HCT116 (cell line): ENCODE data around the gene C10orf88. TPM values are rescaled to one million over a fixed set of nuclear protein-coding genes. Genes with fewer than 3 reads are reported as not detected.

Experiments used
- ATAC-seq: fragments of 200-7000 bp; cut with Tn5 transposase; 2 replicates; pipeline ENCODE4 v1.9.1; 2020; ENCODE audit warnings: mild to moderate bottlenecking, moderate library complexity
- BruUV-seq: library from RNA; stranded (reverse); fragments of 400-500 nt; replicated peaks from 2 replicates; lab custom pipeline; 2021; lab: Mats Ljungman, UMichigan
- CTCF ChIA-PET: fragments of 300-600 bp; sonication (Branson Sonifier 250); formaldehyde crosslinking; loops from one replicate; lab custom pipeline; 2021; ENCODE audit warnings: antibody characterized with exemption; lab: Charles Lee
- POLR2A ChIA-PET: fragments of 300-600, 350-600 bp; sonication (Branson Sonifier 250); formaldehyde crosslinking; loops from one replicate; lab custom pipeline; 2021; ENCODE audit warnings: antibody characterized with exemption; lab: Charles Lee
- RAD21 ChIA-PET, 2 experiments: fragments of 300-600 bp; sonication (Branson Sonifier 250); formaldehyde crosslinking; loops; one replicate each; lab custom pipeline; 2023; ENCODE audit warnings: low total read pairs in 2 of 2; ENCODE audit not compliant: uncharacterized antibody in 2 of 2, unreplicated experiment in 2 of 2, low non-redundant PET in 1 of 2; lab: Charles Lee
- DNase-seq: peaks from one replicate; pipeline ENCODE4 v3.0.0-alpha.2; 2010; ENCODE audit warnings: low read depth, low spot score
- H2AFZ ChIP-seq: fragments of 200-600 bp; shearing (Covaris generic), sonication (generic); 2 replicates; pipeline ENCODE4 v1.6.1; 2017; ENCODE audit warnings: low read depth, mixed run types, mixed read lengths, antibody characterized with exemption, low read length; ENCODE audit not compliant: poor library complexity, severe bottlenecking
- H3K27ac ChIP-seq: 2 replicates; pipeline ENCODE4 v1.5.1; 2012; ENCODE audit warnings: low read depth, low read length
- H3K27me3 ChIP-seq: fragments of 200-600 bp; sonication (generic); 2 replicates; pipeline ENCODE4 v1.6.1; 2016; ENCODE audit warnings: mixed run types, low read length, mixed read lengths; ENCODE audit not compliant: insufficient read depth
- H3K36me3 ChIP-seq, 2 experiments: fragments of 200-500 bp in 1 of 2; fragments of 200-600 bp in 1 of 2; sonication (Bioruptor generic) in 1 of 2; sonication (generic) in 1 of 2; 2 replicates each; pipeline versions ENCODE4 v1.5.1 to v1.6.1; 2014 to 2016; ENCODE audit warnings: low read length in 2 of 2, inconsistent platforms in 1 of 2, mixed read lengths in 1 of 2, mixed run types in 1 of 2; ENCODE audit not compliant: insufficient read depth in 2 of 2, control insufficient read depth in 1 of 2
- H3K4me1 ChIP-seq, 2 experiments: fragments of 200-600 bp in 1 of 2; sonication (generic) in 1 of 2; 2 replicates each; pipeline versions ENCODE4 v1.5.1 to v1.6.1; 2012 to 2017; ENCODE audit warnings: low read length in 2 of 2, inconsistent platforms in 1 of 2, mild to moderate bottlenecking in 1 of 2, mixed read lengths in 1 of 2, mixed run types in 1 of 2, moderate library complexity in 1 of 2; ENCODE audit not compliant: insufficient read depth in 2 of 2, control insufficient read depth in 1 of 2
- H3K4me2 ChIP-seq: fragments of 200-600 bp; sonication (generic); 2 replicates; pipeline ENCODE4 v1.6.1; 2017; ENCODE audit warnings: mixed run types, low read length, mixed read lengths
- H3K4me3 ChIP-seq, 2 experiments: fragments of 200-600 bp in 1 of 2; sonication (generic) in 1 of 2; replicated peaks in 1 of 2; 2 replicates each; pipeline ENCODE4 v1.5.1; 2011 to 2016; ENCODE audit warnings: low read length in 2 of 2, control low read depth in 1 of 2, low read depth in 1 of 2, mild to moderate bottlenecking in 1 of 2, mixed read lengths in 1 of 2, mixed run types in 1 of 2
- H3K79me2 ChIP-seq: fragments of 200-600 bp; sonication (generic); 2 replicates; pipeline ENCODE4 v1.6.1; 2017; ENCODE audit warnings: mild to moderate bottlenecking, mixed run types, low read length, moderate library complexity, mixed read lengths; ENCODE audit not compliant: insufficient read depth
- H3K9ac ChIP-seq: fragments of 200-600 bp; sonication (generic); 2 replicates; pipeline ENCODE4 v1.6.1; 2016; ENCODE audit warnings: low read length, mixed read lengths
- H3K9me2 ChIP-seq: fragments of 200-600 bp; sonication (generic), shearing (Covaris generic); 2 replicates; pipeline ENCODE4 v1.6.1; 2017; ENCODE audit warnings: mixed run types, mild to moderate bottlenecking, moderate library complexity; ENCODE audit not compliant: insufficient read depth
- H3K9me3 ChIP-seq, 2 experiments: fragments of 200-500 bp in 1 of 2; fragments of 200-600 bp in 1 of 2; sonication (Bioruptor generic) in 1 of 2; sonication (generic) in 1 of 2; 2 replicates each; pipeline ENCODE4 v1.6.1; 2014 to 2017; ENCODE audit warnings: low read length in 2 of 2, mixed read lengths in 2 of 2, inconsistent platforms in 1 of 2, low read depth in 1 of 2, mild to moderate bottlenecking in 1 of 2, mixed run types in 1 of 2, moderate library complexity in 1 of 2; ENCODE audit not compliant: control insufficient read depth in 1 of 2, insufficient read depth in 1 of 2
- H4K20me1 ChIP-seq: fragments of 200-600 bp; sonication (generic), shearing (Covaris generic); 2 replicates; pipeline ENCODE4 v1.6.1; 2017; ENCODE audit warnings: mixed run types, mild to moderate bottlenecking, moderate library complexity; ENCODE audit not compliant: insufficient read depth
- CBX3 ChIP-seq: IDR thresholded peaks from 2 replicates; pipeline ENCODE4 v1.6.1; 2012; ENCODE audit warnings: low read depth
- CEBPB ChIP-seq: IDR thresholded peaks from 2 replicates; pipeline ENCODE4 v1.6.1; 2012; ENCODE audit warnings: low read depth
- EGR1 ChIP-seq: IDR thresholded peaks from 2 replicates; pipeline ENCODE4 v1.6.1; 2012; ENCODE audit warnings: low read depth
- ELF1 ChIP-seq: IDR thresholded peaks from 2 replicates; pipeline ENCODE4 v1.6.1; 2012; ENCODE audit warnings: low read depth, borderline replicate concordance
- EZH2 ChIP-seq: fragments of 200-600 bp; sonication (generic); IDR thresholded peaks from 2 replicates; pipeline ENCODE4 v1.6.1; 2017; ENCODE audit warnings: antibody characterized with exemption, mixed run types
- FOSL1 ChIP-seq: IDR thresholded peaks from 2 replicates; pipeline ENCODE4 v1.6.1; 2012; ENCODE audit warnings: low read depth
- POLR2A ChIP-seq: IDR thresholded peaks from 2 replicates; pipeline ENCODE4 v1.7.0; 2011; ENCODE audit warnings: borderline replicate concordance; ENCODE audit not compliant: insufficient read depth, insufficient read length; ENCODE audit errors: extremely low read depth
- POLR2AphosphoS5 ChIP-seq: IDR thresholded peaks from 2 replicates; pipeline ENCODE4 v1.6.1; 2011; ENCODE audit warnings: mild to moderate bottlenecking, low read depth, low read length, moderate library complexity
- RAD21 ChIP-seq: IDR thresholded peaks from 2 replicates; pipeline ENCODE4 v1.6.1; 2012; ENCODE audit warnings: low read depth, mild to moderate bottlenecking
- SP1 ChIP-seq: IDR thresholded peaks from 2 replicates; pipeline ENCODE4 v1.6.1; 2012; ENCODE audit warnings: low read depth
- SRF ChIP-seq: IDR thresholded peaks from 2 replicates; pipeline ENCODE4 v1.6.1; 2012; ENCODE audit warnings: low read depth
- YY1 ChIP-seq: IDR thresholded peaks from 2 replicates; pipeline ENCODE4 v1.6.1; 2011; ENCODE audit warnings: low read length, low read depth, moderate library complexity, mild to moderate bottlenecking; ENCODE audit not compliant: insufficient replicate concordance; ENCODE audit errors: extremely low read depth
- ZFX ChIP-seq: fragments of 450-650 bp; IDR thresholded peaks from 2 replicates; pipeline ENCODE4 v1.6.1; 2017
- ZNF274 ChIP-seq: fragments of 200-500 bp; sonication (Bioruptor generic); IDR thresholded peaks from 2 replicates; pipeline ENCODE4 v1.6.1; 2014; ENCODE audit warnings: mild to moderate bottlenecking, low read depth, low read length, inconsistent platforms
- intact Hi-C: fragments of 100-400 bp; cut with micrococcal nuclease; formaldehyde crosslinking; loops from 2 replicates; pipeline ENCODE4 v1.10.0; 2022
- total RNA-seq: library from RNA; stranded (reverse); gene quantifications from one replicate; pipeline ENCODE4 v1.2.1, GENCODE V29; 2021; ENCODE audit not compliant: unreplicated experiment
- TF ChIP-seq, protein P1 (sequence below): IDR thresholded peaks from 2 replicates; pipeline ENCODE4 v1.6.1; 2012; ENCODE audit warnings: low read depth
- TF ChIP-seq, protein P2 (sequence below): IDR thresholded peaks from 2 replicates; pipeline ENCODE4 v1.6.1; 2012
- TF ChIP-seq, protein P3 (sequence below): IDR thresholded peaks from 2 replicates; pipeline ENCODE4 v1.6.1; 2011; ENCODE audit warnings: mild to moderate bottlenecking, low read length, moderate library complexity; ENCODE audit not compliant: insufficient replicate concordance; ENCODE audit errors: extremely low read depth
- TF ChIP-seq, protein P4 (sequence below), 3 experiments: fragments of 200-600 bp in 1 of 3; sonication (generic) in 1 of 3; IDR thresholded peaks in 2 of 3; conservative IDR thresholded peaks in 1 of 3; 2 replicates each; pipeline ENCODE4 v1.5.1; 2012 to 2017; ENCODE audit warnings: low read depth in 2 of 3, low read length in 2 of 3, antibody characterized with exemption in 1 of 3, borderline replicate concordance in 1 of 3, control low read depth in 1 of 3, mild to moderate bottlenecking in 1 of 3, mixed read lengths in 1 of 3, mixed run types in 1 of 3, moderate library complexity in 1 of 3; ENCODE audit not compliant: insufficient read depth in 1 of 3

The C10orf88 gene
- total RNA-seq, 1 experiment from 2014 or later: 16.2 TPM

- no peaks in the 10 kb centered on the region for H4K20me1 ChIP-seq
- DNase-seq: peak; percentile 94
- no peaks in the 10 kb centered on the region for H3K27me3 ChIP-seq
- no peaks in the 10 kb centered on the region for H3K36me3 ChIP-seq
- H3K4me1 ChIP-seq: peaks cover 8 to 16% of the 10 kb centered on the region in 2 experiments; a peak in 3 of 4 replicates
- POLR2A ChIA-PET: interaction anchor here (0.8 to 1.0 kb wide), 3 partner anchors 10 to 593 kb away, joined by 3 to 4 read pairs (median 4); no protein-coding TSS in a partner anchor
- no peaks in the 10 kb centered on the region for H3K9me2 ChIP-seq
- intact Hi-C loops: loop anchor here (1.0 kb wide), 3 partner anchors 26 to 579 kb away; partner anchors contain the start of genes C10orf88 and IKZF5
- peak within 1 kb of the TSS; percentile 52 to 57 for H3K4me3 ChIP-seq
- peak within 1 kb of the TSS; percentile 88 for H2AFZ ChIP-seq
- H3K9me3 ChIP-seq: no peaks in the 10 kb centered on the region
- H3K9ac ChIP-seq: peak within 1 kb of the TSS; percentile 68
- CTCF ChIA-PET: interaction anchor here (1.1 to 2.0 kb wide), 6 partner anchors 10 to 593 kb away, joined by 3 to 12 read pairs (median 6); partner anchors contain the start of gene C10orf88
- ATAC-seq: peak; percentile 97
- H3K4me2 ChIP-seq: peak within 1 kb of the TSS; percentile 84
- peak within 1 kb of the TSS; percentile 78 for H3K27ac ChIP-seq
- TSS peak; percentile 91 for BruUV-seq
- RAD21 ChIA-PET: no interaction called here
- H3K79me2 ChIP-seq: no peaks in the 10 kb centered on the region
- TF ChIP-seq ZFX (peak; percentile 57; the same call in 1 of the 2 replicates), POLR2AphosphoS5 (peak; percentile 84), YY1 (peak; percentile 44), CEBPB (no peak), EGR1 (no peak), POLR2A (peak; percentile 33), ELF1 (no peak), FOSL1 (peak; percentile 43), ZNF274 (no peak), CBX3 (peak; percentile 95), RAD21 (peak; percentile 35; the same call in 1 of the 2 replicates), SRF (peak; percentile 93), SP1 (peak; percentile 81), EZH2 (no peak)
- TF ChIP-seq, protein P1, sequence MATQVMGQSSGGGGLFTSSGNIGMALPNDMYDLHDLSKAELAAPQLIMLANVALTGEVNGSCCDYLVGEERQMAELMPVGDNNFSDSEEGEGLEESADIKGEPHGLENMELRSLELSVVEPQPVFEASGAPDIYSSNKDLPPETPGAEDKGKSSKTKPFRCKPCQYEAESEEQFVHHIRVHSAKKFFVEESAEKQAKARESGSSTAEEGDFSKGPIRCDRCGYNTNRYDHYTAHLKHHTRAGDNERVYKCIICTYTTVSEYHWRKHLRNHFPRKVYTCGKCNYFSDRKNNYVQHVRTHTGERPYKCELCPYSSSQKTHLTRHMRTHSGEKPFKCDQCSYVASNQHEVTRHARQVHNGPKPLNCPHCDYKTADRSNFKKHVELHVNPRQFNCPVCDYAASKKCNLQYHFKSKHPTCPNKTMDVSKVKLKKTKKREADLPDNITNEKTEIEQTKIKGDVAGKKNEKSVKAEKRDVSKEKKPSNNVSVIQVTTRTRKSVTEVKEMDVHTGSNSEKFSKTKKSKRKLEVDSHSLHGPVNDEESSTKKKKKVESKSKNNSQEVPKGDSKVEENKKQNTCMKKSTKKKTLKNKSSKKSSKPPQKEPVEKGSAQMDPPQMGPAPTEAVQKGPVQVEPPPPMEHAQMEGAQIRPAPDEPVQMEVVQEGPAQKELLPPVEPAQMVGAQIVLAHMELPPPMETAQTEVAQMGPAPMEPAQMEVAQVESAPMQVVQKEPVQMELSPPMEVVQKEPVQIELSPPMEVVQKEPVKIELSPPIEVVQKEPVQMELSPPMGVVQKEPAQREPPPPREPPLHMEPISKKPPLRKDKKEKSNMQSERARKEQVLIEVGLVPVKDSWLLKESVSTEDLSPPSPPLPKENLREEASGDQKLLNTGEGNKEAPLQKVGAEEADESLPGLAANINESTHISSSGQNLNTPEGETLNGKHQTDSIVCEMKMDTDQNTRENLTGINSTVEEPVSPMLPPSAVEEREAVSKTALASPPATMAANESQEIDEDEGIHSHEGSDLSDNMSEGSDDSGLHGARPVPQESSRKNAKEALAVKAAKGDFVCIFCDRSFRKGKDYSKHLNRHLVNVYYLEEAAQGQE: no peak
- TF ChIP-seq, protein P2, sequence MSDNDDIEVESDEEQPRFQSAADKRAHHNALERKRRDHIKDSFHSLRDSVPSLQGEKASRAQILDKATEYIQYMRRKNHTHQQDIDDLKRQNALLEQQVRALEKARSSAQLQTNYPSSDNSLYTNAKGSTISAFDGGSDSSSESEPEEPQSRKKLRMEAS: peak; percentile 93
- TF ChIP-seq, protein P3, sequence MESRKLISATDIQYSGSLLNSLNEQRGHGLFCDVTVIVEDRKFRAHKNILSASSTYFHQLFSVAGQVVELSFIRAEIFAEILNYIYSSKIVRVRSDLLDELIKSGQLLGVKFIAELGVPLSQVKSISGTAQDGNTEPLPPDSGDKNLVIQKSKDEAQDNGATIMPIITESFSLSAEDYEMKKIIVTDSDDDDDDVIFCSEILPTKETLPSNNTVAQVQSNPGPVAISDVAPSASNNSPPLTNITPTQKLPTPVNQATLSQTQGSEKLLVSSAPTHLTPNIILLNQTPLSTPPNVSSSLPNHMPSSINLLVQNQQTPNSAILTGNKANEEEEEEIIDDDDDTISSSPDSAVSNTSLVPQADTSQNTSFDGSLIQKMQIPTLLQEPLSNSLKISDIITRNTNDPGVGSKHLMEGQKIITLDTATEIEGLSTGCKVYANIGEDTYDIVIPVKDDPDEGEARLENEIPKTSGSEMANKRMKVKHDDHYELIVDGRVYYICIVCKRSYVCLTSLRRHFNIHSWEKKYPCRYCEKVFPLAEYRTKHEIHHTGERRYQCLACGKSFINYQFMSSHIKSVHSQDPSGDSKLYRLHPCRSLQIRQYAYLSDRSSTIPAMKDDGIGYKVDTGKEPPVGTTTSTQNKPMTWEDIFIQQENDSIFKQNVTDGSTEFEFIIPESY: no peak
- TF ChIP-seq, protein P4, sequence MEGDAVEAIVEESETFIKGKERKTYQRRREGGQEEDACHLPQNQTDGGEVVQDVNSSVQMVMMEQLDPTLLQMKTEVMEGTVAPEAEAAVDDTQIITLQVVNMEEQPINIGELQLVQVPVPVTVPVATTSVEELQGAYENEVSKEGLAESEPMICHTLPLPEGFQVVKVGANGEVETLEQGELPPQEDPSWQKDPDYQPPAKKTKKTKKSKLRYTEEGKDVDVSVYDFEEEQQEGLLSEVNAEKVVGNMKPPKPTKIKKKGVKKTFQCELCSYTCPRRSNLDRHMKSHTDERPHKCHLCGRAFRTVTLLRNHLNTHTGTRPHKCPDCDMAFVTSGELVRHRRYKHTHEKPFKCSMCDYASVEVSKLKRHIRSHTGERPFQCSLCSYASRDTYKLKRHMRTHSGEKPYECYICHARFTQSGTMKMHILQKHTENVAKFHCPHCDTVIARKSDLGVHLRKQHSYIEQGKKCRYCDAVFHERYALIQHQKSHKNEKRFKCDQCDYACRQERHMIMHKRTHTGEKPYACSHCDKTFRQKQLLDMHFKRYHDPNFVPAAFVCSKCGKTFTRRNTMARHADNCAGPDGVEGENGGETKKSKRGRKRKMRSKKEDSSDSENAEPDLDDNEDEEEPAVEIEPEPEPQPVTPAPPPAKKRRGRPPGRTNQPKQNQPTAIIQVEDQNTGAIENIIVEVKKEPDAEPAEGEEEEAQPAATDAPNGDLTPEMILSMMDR (IDR thresholded peaks at IDR 0.05 in 2 of 3, conservative IDR thresholded peaks at IDR 0.05 in 1 of 3; ENCODE audit: borderline replicate concordance in 1 of 3, insufficient read depth in 1 of 3, low read depth in 2 of 3, low read length in 2 of 3): peak in 2 of 3 experiments; percentile 86 to 97; a peak in 4 of 6 replicates
These were observed 26.4 kb upstream of the C10orf88 start, which contains the start of gene PSTK for GRCh38 chr10:122980209-122981065. Gene PSTK, plus strand, starts transcription at chr10:122980401. Its CDS starts 79 bp downstream, at chr10:122980480.
